NCI-H1417 (cell line): ENCODE results near the gene SPSB1.
A peak's percentile ranks its signal among the peaks of the same experiment; 100 is the strongest.
"Not testable (repeated sequence)": the region's sequence is repeated elsewhere in the genome, so short reads cannot be mapped to it uniquely, and the experiment has no call there.

Source experiments
- DNase-seq, 3 experiments: peaks; one replicate each; lab custom pipeline; 2025; lab: John Stamatoyannopoulos, UW

SPSB1 gene

DNA sequence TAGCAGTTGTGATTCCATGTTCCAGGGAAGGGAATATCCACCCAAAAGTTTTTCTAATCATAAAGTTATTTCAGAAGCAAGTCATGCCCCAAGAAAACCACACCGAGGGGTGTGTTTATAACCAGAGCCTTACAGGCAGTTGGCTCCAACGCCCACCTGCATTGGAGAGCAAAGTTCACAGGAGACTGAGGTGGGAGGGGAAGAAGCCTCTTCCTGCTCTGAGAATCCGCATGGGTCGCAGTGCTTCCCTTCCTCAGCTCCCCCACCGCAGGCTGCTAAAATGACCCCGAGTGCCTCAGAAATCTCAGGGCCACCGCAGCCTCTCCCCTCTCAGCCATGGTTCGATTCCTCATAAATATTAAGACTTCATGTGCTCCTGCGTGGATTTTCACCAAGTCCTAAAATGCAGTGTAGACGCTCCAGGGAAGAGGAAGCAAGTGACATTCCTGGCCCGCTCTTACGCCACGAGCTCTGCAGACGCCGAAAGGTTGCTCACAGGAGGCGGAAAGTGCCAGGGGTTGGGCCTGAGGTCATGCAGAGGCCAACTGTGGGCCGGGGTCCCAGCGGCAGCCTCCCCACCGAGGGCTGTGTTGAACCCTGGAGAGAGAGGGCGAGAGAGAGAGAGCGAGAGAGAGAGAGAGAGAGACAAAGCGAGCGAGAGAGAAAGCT is 13.4 kb upstream of the SPSB1 start:
- DNase-seq = no peak

DNA sequence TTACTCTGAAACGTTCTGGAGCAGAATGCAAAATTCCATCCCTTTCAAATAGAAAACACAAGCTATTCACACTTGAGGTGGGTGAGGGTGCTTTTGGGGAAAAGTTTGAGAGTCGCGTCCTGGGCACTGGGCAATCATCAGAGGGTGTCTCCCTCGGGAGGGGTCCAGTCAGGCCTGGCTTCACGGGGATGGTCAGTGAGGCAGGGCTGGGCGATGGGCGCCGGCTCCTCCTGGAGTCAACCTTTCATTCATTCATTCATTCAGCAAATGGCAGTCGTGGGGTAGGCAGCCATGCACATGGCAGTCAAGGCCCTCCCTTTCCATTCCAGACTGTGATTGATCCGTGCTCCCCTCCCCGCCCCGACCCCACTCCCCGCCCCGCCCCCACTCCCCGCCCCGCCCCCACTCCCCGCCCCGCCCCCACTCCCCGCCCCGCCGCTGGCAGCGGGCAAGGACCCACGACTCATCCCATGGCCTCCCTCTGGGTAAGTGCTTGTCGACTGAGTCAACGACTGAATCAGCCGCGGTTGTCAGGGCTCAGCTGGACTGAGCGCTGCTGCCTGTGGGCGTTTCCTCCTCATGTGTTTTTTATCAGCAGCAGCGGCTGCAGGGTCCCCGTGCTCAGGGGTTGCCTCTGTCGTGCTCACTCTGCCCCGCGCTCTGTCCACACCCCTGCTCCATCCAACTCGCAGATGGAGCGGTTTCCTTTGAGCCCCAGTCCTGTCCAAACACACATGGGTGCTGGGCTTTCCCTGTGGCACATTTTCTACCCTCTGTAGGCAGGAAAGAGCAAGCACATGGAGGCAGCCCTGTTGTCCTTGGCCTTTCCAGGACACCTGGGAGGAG is 12.5 kb upstream of the SPSB1 start:
- peak in 1 of 3 experiments; percentile 10 for DNase-seq

DNA sequence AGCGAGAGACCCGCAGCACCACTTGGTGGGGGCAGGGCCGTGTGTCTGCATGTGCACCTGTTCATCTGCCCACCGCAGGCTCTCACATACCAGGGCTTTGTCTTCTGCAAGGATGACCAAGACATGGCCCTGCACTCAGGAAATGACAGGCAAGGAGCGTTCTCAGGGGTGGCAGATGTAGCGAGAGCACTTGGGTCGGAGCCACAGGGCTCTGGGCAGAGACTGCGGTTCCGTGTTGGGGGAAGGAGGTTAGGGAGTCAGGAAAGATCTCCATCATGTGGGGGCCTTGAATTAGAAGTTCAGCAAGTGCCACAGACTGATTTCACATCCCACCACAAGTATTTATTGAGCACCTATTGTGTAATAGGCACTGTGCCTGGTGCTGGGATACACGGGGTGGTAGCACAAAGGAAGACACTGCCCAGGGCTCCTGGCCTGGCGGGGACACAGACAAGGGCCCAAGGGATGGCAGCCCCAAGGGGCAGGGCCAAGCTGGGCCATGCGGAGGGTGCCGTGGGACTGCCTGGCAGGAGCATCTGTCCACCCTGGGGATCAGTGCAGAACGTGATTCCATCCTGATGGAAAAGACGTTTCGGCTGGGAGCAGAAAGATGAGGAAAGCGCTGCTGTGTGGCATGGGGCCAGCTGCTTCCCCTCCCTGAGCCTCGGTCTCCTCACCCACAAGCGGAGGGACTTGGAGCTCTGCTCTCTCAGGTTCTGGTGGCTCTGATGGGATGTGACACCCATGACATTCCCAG is 11.4 kb upstream of the SPSB1 start:
- no peak for DNase-seq

DNA sequence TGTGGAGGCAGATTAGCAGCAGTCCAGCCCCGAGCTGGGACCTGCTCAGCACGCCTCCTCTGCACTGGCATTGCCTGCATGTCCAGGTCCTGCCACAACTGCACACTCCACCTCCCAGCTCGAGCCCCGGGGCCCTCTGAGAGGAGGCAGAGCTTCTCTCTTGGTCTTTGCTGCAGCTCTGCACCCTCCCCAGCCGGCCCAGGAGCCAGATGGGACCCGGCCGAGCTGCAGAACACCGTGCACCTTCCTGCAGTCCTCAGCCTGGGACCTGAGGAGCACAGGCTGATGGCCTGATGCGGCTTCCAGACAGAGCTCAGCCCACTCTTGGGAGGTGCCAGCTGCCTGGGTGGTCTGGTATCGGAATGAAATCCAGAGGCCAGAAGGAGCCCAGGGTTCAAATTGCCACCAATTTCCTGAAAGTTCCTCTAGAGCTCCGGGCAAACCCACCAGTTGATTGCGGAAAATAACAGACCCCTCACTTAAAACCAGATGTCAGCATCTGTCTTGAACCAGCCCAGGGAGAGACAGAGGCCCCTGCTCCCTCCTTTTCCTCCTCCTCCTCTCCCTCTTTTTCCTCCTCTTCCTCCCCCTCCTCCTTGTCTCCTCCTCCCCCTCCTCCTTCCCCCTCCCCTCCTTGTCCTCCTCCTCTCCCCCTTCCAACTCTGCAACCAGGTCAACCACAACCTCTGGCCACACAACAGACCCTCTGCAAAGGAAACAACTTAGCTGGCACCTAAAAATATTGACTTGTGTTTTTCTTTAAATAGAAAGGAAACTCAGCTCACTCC is 10.6 kb upstream of the SPSB1 start:
- no peak for DNase-seq

DNA sequence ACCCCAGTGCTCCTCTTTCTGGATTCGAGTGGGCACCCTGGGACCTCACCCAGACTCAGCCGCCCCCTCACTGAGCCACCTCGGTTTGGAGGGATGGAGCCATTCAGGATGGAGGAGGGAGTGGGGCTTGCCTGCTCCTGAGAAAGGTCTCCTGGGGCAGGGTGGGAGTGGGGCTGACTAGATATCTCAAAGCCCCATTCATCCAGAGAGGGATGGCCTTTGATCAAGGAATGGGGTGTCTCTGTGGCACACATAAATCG is 10.1 kb upstream of the SPSB1 start:
- DNase-seq = no peak

DNA sequence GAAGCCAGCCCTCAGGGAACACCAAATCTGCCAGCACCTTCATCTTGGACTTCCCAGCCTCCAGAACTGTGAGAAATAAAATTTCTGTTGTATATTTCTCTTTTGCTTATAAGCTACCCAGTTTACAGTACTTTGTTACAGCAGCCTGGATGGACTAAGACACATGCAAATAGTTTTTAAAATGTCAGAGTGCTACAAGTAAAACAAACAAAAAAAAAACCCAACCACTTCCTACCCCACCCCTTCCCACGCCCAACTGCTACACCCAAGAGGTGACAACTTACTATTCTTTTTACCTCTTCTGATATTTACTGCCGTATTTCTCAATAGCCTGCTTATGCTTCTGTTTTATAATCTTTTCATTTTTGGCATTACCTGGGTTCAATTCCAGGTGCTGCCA is 8.6 kb upstream of the SPSB1 start:
- DNase-seq = no peak

DNA sequence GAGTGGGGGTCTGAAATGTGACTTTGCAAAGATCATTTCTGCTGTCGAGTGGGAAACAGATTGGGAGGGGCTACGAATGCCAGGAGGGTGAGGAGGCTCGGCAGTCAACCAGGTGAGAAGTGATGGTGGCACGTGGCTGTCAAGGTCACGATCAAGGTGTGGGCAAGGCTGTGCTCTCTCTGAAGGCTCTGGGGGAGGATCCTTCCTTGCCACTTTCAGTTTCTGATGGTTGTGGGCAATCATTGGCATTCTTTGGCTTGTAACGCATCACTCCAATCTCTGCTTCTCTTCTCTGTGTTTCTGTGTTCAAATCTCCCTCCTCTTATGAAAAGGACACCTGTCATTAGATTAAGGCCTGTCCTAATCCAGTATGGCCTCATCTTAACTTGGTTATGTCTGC is 6.1 kb upstream of the SPSB1 start:
- DNase-seq = no peak

DNA sequence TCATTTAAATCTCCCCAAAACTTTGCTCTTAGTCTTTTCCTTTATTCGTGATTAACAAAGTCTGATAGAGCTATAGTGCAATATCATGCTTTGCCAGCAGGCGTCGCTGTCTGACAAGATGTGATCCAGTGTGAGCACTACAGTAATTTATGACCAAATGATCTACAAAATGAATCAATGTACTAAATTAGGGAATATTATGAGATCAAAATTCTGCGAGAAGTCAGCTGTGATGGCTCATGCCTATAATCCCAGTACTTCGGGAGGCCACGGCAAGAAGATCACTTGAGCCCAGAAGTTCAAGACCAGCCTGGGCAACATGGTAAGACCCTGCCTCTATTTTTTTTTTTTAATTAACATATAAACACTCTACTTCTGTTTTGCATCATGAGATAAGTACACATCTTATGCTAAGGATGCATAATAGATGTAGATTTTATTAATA is 3.6 kb upstream of the SPSB1 start:
- DNase-seq = peak; percentile 20 to 86 (median 68)

DNA sequence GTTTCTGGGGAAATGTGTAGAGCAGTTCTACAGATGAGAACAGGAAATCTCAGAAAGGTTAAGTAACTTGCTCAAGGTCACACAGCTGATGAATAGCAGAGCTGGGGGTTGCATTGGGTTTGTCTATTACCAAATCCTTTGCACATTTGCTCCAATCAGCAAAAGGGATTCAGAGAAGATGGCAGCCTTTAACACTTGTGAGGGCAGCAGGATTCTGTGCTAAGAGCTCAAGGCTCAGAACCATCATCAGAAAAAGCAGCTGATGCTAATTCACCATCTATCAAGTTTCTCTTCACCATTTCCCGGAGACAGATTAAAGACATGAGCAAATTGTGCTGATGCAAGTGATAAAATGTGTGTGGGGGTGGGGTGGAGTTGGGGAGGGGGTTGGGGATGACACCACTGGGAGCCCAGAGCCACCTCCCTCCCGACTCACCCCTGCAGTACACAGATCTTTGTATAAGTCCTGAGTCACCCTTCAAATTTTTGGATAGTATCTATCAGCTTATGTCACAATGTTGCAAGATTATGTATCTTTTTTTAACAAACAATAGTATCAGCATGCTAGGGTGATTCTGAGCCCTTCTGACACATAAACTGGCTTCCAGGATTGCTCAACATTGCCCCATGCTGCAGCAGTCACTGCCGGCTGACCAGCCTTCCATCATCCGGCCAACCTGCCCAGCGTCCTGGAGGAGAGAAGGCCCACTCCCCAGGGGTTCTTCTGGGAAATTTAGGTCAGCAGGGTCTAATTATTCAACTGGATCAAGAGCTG is 2.8 kb upstream of the SPSB1 start:
- no peak for DNase-seq

DNA sequence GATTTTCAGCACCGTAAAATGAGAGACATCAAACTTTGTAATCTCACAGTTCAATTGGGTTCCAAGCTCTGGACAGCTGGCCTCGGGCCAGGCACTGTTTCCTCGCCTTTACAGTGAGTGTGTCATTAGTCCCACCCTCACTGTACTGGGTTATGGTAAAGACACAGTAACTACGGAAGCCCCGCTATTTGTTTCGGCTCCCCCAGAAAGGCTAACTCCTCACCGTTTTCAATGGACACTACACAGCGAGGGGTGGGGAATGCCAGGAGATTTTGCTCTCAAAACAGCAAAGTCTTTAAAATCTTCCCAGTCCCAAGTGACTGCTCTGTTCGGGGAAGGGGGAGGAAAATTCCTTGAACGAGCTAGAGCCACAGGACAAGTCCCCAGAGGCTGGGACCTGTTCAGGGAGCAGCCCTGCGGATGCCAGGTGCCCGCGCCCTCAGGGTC is 757 bp upstream of the SPSB1 start:
- DNase-seq = peak in 2 of 3 experiments; percentile 32 to 48

DNA sequence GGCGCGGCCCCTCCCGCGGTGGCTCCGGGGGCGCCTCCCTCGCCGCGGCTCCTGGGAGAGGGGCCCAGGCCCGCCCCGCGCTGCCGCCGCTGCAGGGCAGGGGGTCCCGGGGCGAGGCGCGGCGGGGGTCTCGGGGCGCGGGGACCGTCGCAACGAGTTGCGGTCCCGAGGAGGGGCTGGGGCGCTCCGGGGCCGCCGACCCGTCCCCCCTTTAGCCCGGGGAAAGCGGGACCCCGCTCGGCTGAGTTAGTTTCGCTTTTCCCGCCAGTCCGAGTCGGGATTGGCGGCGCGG is 493 bp downstream of the SPSB1 start:
- no peak for DNase-seq

DNA sequence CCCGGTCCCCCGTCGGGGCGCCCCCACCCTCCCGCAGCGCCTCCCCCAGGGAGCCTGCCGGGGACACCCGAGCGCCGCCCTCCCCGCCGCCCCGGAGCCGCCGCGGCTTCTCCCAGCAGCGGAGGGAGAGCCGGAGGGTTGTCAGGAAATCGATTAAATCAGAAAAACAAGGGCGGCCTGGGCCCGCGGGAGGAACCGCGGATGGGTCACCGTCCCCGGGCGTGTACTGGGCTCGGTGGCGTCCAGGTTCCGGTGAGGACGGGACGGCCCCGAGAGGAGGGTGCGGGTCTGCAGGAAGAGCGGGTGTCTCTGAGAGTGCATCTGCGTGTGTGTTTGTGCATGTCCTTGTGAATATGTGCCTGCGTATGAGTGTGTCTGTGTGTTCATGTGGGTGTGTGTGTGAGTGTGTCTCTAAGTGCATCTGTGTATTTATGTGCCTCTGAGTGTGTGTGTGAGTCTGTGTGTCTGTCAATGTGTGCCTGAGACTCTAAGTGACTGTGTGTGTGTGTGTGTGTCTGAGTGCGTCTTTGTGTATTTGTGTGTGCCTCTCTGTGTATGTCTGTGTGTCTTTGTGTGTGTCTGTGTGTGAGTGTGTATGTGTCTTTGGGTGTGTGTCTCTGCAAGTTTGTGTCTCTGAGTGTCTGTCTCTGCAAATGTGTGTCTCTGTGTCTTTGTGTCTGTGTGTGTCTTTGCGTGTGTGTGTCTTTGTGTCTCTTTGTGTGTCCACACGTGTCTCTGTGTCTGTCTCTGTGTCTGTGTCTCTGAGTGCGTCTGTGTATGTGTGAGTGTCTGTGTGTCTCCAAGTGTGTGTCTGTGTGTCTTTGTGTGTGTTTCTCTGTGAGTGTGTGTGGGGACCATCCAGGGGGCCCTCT is 1.1 kb downstream of the SPSB1 start:
- DNase-seq = peak; percentile 28 to 53 (median 41)

DNA sequence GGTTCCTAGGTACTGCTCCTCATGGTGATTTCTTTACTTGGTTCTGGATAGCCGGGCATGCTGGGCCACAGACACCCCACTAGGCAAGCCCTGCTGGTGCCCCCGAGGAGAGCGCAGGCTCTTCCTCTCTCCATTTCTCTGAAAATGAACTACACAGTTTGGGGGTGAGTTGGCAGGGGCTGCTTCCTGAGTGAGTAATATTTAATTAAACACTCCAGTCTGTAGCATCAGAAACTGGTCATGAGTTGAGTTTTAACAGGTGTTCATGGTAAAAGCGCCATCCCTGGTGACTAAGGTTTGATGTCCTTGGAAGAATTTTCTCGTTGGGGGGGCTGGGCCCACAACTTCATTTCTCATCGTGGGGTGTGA is 1.7 kb downstream of the SPSB1 start:
- peak in 1 of 3 experiments; percentile 23 for DNase-seq

DNA sequence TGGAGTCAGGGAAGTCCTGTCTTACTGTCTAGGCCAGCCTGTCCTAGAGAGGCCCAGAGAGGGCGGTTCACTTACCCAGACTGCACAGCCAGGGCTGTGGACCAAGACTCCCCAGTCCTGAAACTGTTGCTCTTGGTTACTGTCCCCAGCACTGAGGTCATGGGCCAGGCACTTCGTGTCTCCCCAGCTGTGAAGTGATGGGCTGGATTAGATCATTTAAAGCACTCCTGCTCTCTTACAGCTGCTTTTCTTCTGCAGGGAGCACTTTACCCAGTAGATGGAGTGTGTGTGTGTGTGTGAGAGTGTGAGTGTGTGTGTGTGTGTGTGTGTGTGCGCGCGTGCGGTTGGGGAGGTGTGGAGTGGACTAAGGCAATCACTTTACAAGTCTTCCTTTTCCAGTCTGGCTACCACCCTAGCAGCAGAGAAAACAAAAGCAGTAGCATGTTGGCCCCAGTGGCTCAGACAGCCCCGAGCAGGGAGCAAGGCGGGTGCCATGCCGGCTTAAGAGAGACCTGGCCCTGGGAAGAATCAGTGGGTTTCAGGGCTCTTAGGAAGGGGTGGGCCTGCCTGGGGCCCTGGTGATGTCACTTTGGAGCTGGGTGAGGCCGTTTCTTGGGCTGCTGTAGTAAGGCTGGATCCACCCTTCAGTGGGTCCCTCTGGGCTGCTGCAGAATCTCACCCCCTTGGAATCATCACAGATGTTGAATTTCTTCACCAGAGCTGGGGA is 2.4 kb downstream of the SPSB1 start:
- DNase-seq = peak in 2 of 3 experiments; percentile 7 to 12

DNA sequence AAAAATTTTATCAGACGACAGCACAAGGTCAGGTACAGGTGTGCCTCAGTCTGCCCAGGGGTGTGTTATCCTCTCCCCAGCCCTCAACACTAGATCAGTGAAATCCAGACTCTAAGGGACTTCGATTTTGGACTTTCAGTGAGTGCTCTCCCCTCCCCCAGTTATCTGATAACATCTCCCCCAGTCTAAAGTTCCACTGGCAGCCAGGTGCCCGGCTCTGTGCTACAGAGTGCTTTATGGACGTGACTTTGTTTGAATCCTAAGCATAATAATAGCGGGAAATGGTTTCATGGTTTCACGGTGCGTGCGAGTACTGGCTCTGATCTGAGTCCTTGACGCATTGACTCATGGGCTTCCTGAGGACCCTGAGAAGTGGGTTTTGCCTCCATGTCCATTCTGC is 3.2 kb downstream of the SPSB1 start:
- DNase-seq = no peak

DNA sequence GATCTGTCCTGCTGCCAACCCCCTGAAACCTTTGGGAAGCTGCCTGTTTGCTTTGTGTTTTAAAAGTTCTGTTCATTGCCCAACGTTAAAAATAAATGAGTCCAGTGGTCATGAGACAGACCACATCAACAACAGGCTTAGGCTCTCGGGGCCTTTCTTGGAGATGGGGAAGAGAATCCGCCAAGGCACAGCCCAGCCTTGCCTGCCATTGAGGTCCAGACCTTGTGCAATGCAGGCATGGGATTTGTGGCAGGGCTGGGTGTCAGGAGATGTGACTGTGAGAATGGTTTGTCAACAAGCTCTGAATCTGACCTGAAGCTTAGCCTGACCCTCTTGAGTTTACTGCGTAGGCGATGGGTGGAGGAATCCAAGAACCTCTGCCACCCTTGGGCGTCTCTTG is 4.2 kb downstream of the SPSB1 start:
- no peak for DNase-seq

DNA sequence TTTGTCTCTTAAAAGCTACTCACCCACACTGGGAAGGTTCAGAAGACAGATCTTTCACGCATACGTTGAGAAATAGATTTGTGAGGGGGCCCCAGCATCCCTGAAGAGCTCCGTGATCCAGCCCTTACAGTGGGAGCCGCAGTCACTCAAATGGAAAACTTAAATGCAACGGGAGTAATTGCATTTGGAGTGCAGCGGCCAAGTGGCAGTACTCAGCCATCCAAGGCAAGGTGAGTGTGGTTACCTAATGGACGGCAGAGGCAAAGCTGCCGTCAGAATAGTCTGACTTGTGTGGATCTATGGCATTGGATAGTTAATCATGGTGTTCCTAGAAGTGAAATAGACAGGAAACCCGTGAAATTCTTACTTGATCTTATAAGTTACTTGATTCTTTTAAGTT is 5.1 kb downstream of the SPSB1 start:
- peak in 1 of 3 experiments; percentile 75 for DNase-seq

DNA sequence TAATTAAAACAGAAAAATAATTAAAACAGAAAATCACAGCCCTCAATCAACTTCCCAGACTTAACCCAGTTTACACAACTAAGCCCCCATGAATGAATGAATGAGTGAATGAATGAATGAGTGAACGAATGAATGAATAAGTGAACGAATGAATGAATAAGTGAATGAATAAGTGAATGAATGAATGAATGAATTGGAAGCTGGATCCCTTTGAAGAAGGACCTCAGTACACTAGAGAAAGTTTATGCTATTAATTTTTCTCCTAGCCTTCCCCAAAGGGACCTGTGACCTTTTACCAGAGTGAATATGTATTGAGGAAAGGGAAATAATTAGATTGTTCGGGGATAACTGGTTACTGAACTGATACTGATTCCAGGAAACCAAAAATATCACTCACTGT is 5.6 kb downstream of the SPSB1 start:
- no peak for DNase-seq

DNA sequence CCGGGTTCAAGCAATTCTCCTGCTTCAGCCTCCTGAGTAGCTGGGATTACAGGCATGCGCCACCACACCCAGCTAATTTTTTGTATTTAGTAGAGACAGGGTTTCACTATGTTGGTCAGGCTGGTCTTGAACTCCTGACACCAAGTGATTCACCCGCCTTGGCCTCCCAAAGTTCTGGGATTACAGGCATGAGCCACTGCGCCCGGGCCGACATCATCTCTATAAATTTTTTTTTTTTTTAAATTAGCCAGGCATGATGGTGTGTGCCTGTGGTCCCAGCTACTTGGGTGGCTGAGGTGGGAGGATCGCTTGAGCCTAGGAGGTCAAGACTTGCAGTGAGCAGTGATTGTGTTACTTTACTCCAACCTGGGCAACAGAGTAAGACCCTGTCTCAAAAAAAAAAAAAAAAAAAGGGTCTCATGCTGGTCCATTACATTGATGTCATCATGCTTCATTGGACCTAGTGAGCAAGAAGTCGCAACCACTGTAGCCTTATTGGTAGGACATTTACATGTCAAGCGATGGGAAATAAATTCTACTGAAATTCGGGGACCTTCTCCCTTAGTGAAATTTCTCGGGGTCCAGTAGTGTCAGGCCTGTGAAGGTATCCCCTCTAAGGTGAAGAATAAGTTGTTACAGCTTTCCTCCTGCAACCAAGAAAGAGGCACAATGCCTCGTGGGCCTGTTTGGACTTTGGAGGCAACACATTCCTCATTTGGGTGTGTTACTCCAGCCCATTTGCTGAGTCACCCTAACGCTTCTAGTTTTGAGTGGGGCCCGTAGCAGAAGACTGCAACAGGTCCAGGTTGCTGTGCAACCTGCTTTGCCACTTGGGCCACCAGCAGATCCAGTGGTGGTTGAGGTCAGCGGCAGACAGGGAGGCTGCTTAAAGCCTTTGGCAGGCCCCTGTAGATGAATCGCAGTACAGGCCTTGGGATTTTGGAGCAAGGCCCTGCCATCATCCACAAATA is 7.2 kb downstream of the SPSB1 start:
- not testable (repeated sequence) for DNase-seq
